ENCODE measurements around the gene TTC32.

Gene TTC32

GRCh38 chr2:19871836-19872235 is 29.9 kb downstream of the TTC32 start:
- H4K20me1 ChIP-seq (ENCODE audit: insufficient read depth, low read length) = no peaks in the 10 kb centered on the region
- peaks cover 14% of the 10 kb centered on the region for H3K4me1 ChIP-seq (ENCODE audit: insufficient read depth, low read length, severe bottlenecking)
- H3K4me2 ChIP-seq (ENCODE audit: low read length) = no peak overlapping the region
- no peaks in the 10 kb centered on the region for H3K9me2 ChIP-seq (ENCODE audit: low read depth, low read length)
- no peaks in the 10 kb centered on the region for H3K79me2 ChIP-seq (ENCODE audit: insufficient read depth, low read length)
- H3F3A ChIP-seq (ENCODE audit: insufficient read depth, low read length) = no peaks in the 10 kb centered on the region
- no peaks in the 10 kb centered on the region for H3K36me3 ChIP-seq (ENCODE audit: insufficient read depth, low read length)
- no peak overlapping the region for H2AFZ ChIP-seq (ENCODE audit: low read length)
- H3K9me3 ChIP-seq (ENCODE audit: low read length) = no peaks in the 10 kb centered on the region
- no peak for TF ChIP-seq EZH2 (IDR thresholded peaks at IDR 0.05; ENCODE audit: borderline replicate concordance, low read length)
- TF ChIP-seq, protein P1, sequence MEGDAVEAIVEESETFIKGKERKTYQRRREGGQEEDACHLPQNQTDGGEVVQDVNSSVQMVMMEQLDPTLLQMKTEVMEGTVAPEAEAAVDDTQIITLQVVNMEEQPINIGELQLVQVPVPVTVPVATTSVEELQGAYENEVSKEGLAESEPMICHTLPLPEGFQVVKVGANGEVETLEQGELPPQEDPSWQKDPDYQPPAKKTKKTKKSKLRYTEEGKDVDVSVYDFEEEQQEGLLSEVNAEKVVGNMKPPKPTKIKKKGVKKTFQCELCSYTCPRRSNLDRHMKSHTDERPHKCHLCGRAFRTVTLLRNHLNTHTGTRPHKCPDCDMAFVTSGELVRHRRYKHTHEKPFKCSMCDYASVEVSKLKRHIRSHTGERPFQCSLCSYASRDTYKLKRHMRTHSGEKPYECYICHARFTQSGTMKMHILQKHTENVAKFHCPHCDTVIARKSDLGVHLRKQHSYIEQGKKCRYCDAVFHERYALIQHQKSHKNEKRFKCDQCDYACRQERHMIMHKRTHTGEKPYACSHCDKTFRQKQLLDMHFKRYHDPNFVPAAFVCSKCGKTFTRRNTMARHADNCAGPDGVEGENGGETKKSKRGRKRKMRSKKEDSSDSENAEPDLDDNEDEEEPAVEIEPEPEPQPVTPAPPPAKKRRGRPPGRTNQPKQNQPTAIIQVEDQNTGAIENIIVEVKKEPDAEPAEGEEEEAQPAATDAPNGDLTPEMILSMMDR (IDR thresholded peaks at IDR 0.05; ENCODE audit: low read length) = no peak
- no peaks in the 10 kb centered on the region for H3K27me3 ChIP-seq (ENCODE audit: insufficient read depth, low read length)
- H3K4me3 ChIP-seq (ENCODE audit: low read depth, low read length, poor library complexity, severe bottlenecking) = no peak overlapping the region
- no peak overlapping the region for H3K27ac ChIP-seq (ENCODE audit: low read depth, low read length, poor library complexity, severe bottlenecking)
- H3K9ac ChIP-seq (ENCODE audit: low read length) = no peak overlapping the region

GRCh38 chr2:19870792-19871191 is 31.0 kb downstream of the TTC32 start:
- Histone ChIP-seq H3K9me3 (ENCODE audit: low read length) (no peaks in the 10 kb centered on the region), H3K36me3 (ENCODE audit: insufficient read depth, low read length) (no peaks in the 10 kb centered on the region), H3K27me3 (ENCODE audit: insufficient read depth, low read length) (no peaks in the 10 kb centered on the region), H3K4me2 (ENCODE audit: low read length) (no peak overlapping the region), H3K9me2 (ENCODE audit: low read depth, low read length) (no peaks in the 10 kb centered on the region), H3K9ac (ENCODE audit: low read length) (no peak overlapping the region), H3K4me3 (ENCODE audit: low read depth, low read length, poor library complexity, severe bottlenecking) (no peak overlapping the region), H3K79me2 (ENCODE audit: insufficient read depth, low read length) (no peaks in the 10 kb centered on the region), H3K27ac (ENCODE audit: low read depth, low read length, poor library complexity, severe bottlenecking) (no peak overlapping the region), H4K20me1 (ENCODE audit: insufficient read depth, low read length) (no peaks in the 10 kb centered on the region), H3K4me1 (ENCODE audit: insufficient read depth, low read length, severe bottlenecking) (peaks cover 14% of the 10 kb centered on the region), H2AFZ (ENCODE audit: low read length) (no peak overlapping the region), H3F3A (ENCODE audit: insufficient read depth, low read length) (no peaks in the 10 kb centered on the region)
- no peak for TF ChIP-seq EZH2 (IDR thresholded peaks at IDR 0.05; ENCODE audit: borderline replicate concordance, low read length)
- TF ChIP-seq, protein P1 (IDR thresholded peaks at IDR 0.05; ENCODE audit: low read length) = no peak

DNA sequence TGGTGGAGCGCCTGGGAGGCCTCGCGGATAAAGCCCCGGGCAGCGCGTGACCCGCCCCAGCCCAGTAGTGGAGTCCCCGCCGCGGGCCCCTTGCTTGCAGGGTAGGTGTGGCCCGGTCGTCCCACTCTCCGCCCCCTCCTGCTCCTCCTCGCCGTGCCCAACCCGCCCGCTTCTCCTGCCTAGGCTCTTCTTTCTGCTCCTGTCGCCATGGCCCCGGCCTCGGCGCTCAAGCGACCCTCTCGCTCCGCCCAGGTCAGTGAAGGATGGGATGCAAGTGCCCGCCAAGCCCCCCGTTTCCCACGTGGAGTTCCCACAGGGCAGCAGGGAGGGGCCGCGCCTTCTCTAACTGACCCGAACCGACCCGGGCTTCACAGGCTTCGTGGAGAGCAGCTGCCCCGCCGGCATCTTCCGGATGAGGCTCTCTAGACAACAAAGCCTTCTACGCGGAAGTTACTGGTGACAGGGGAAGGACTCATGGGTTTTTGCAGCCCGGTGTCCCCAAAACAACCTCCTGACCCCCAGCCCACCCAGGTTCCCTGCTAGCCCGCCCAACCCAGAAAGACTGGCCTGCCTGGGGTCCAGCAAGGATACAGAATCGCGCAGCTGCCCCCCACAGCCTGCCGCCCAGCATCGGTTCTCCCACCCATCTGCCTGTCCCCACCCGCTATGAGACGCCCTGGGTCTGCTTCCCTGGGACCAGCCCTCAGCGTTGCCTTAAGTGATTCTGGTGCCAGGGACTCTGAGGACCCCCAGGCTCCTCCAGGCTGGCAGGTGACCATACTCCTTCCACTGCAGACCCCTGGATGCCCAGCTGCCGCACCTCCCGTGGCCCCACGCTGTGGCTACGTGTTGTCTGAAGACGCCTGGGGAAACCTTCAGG is 32.8 kb downstream of the TTC32 start:
- no peaks in the 10 kb centered on the region for H3K9me3 ChIP-seq (ENCODE audit: low read length)
- no peaks in the 10 kb centered on the region for H3F3A ChIP-seq (ENCODE audit: insufficient read depth, low read length)
- no peaks in the 10 kb centered on the region for H3K27me3 ChIP-seq (ENCODE audit: insufficient read depth, low read length)
- no peaks in the 10 kb centered on the region for H3K79me2 ChIP-seq (ENCODE audit: insufficient read depth, low read length)
- no peak for TF ChIP-seq EZH2 (IDR thresholded peaks at IDR 0.05; ENCODE audit: borderline replicate concordance, low read length)
- TF ChIP-seq, protein P1 (IDR thresholded peaks at IDR 0.05; ENCODE audit: low read length) = no peak
- H3K9ac ChIP-seq (ENCODE audit: low read length) = peak overlapping the region; percentile 42
- no peak overlapping the region for H2AFZ ChIP-seq (ENCODE audit: low read length)
- H4K20me1 ChIP-seq (ENCODE audit: insufficient read depth, low read length) = no peaks in the 10 kb centered on the region
- H3K4me3 ChIP-seq (ENCODE audit: low read depth, low read length, poor library complexity, severe bottlenecking) = peak overlapping the region; percentile 59
- H3K27ac ChIP-seq (ENCODE audit: low read depth, low read length, poor library complexity, severe bottlenecking) = no peak overlapping the region
- no peaks in the 10 kb centered on the region for H3K36me3 ChIP-seq (ENCODE audit: insufficient read depth, low read length)
- H3K4me2 ChIP-seq (ENCODE audit: low read length) = peak overlapping the region; percentile 67
- peaks cover 14% of the 10 kb centered on the region for H3K4me1 ChIP-seq (ENCODE audit: insufficient read depth, low read length, severe bottlenecking)
- H3K9me2 ChIP-seq (ENCODE audit: low read depth, low read length) = no peaks in the 10 kb centered on the region

Measured in OCI-LY1 (cell line).